Kidney epithelial cell (primary cell): ENCODE measurements around the gene CAPN9. TPM values are rescaled to one million over a fixed set of nuclear protein-coding genes. Genes with fewer than 3 reads are reported as not detected.

Experiments used
- DNase-seq: peaks from one replicate; pipeline ENCODE4 v3.0.0-alpha.2; 2010; ENCODE audit warnings: low read depth
- H3K27me3 ChIP-seq: 2 replicates; pipeline ENCODE4 v1.6.0; 2011; ENCODE audit warnings: low read length; ENCODE audit not compliant: control insufficient read depth, insufficient read depth
- H3K36me3 ChIP-seq: 2 replicates; pipeline ENCODE4 v1.5.1; 2011; ENCODE audit warnings: low read length; ENCODE audit not compliant: control insufficient read depth, insufficient read depth
- H3K4me3 ChIP-seq: 2 replicates; pipeline ENCODE4 v1.5.1; 2011; ENCODE audit warnings: low read depth, mild to moderate bottlenecking, control low read depth, low read length
- CTCF ChIP-seq: IDR thresholded peaks from 2 replicates; pipeline ENCODE4 v1.5.1; 2011; ENCODE audit warnings: mild to moderate bottlenecking, moderate library complexity, low read length, control low read depth, inconsistent platforms; ENCODE audit not compliant: insufficient read depth, poor library complexity, severe bottlenecking
- total RNA-seq: library from RNA; depleted of rRNA; stranded (reverse); fragments of >200 nt; gene quantifications from 2 replicates; pipeline ENCODE4 v1.2.3, GENCODE V29; 2015

The CAPN9 gene
- total RNA-seq, 1 donor from 2014 or later: 0.04 TPM

- no peaks in the 10 kb centered on the region for H3K27me3 ChIP-seq
- H3K4me3 ChIP-seq: no peak overlapping the region
- no peaks in the 10 kb centered on the region for H3K36me3 ChIP-seq
- TF ChIP-seq CTCF: no peak
- no peak for DNase-seq
Measured at GRCh38 chr1:230848235-230848634, 101.0 kb downstream of the CAPN9 start.

- TF ChIP-seq CTCF: no peak
- peak; percentile 72 for DNase-seq
Measured at GRCh38 chr1:230849451-230850224, 102.5 kb downstream of the CAPN9 start.

GRCh38 chr1:230850547-230850946, 103.4 kb downstream of the CAPN9 start:
- TF ChIP-seq CTCF: no peak
- no peaks in the 10 kb centered on the region for H3K27me3 ChIP-seq
- DNase-seq: no peak
- H3K36me3 ChIP-seq: no peaks in the 10 kb centered on the region
- no peak overlapping the region for H3K4me3 ChIP-seq

More at GRCh38 chr1:230849451-230850224, 102.5 kb downstream of the CAPN9 start:
- no peaks in the 10 kb centered on the region for H3K36me3 ChIP-seq
- no peaks in the 10 kb centered on the region for H3K27me3 ChIP-seq
- H3K4me3 ChIP-seq: no peak overlapping the region

GRCh38 chr1:230851291-230851691, 104.1 kb downstream of the CAPN9 start:
- TF ChIP-seq CTCF: no peak
- Histone ChIP-seq H3K27me3 (no peaks in the 10 kb centered on the region), H3K36me3 (no peaks in the 10 kb centered on the region), H3K4me3 (no peak overlapping the region)
- DNase-seq: no peak

Other genes with a start within 250 kb of the CAPN9 start
- 28.5 and 29.7 TPM in 2 replicates for gene COG2, start 104.9 kb upstream of the CAPN9 start, total RNA-seq
- gene AGT, start 33.3 kb upstream of the CAPN9 start, total RNA-seq: 3.9 and 4.7 TPM in 2 replicates
- 68.1 and 68.6 TPM in 2 replicates for gene C1orf198, start 121.1 kb downstream of the CAPN9 start, total RNA-seq
- gene TTC13, start 231.5 kb downstream of the CAPN9 start, total RNA-seq: 8.3 and 16.4 TPM in 2 replicates
- gene ARV1, start 231.7 kb downstream of the CAPN9 start, total RNA-seq: 12.0 and 13.9 TPM in 2 replicates